K562 (cell line): ENCODE results near the gene SCG3. TPM values are rescaled to one million over a fixed set of nuclear protein-coding genes. Genes with fewer than 3 reads are reported as not detected.

ENCODE experiments used
- ARNT ChIP-seq, 2 experiments: fragments of 450-650 bp; IDR thresholded peaks; 2 replicates each; pipeline ENCODE4 v1.6.1; 2016; ENCODE audit warnings: mild to moderate bottlenecking in 1 of 2
- ATF7 ChIP-seq: fragments of 450-650 bp; IDR thresholded peaks from 2 replicates; pipeline ENCODE4 v1.7.1; 2014; ENCODE audit warnings: mild to moderate bottlenecking, moderate library complexity
- BDP1 ChIP-seq: IDR thresholded peaks from 3 replicates; pipeline ENCODE4 v1.6.1; 2011; ENCODE audit not compliant: insufficient read length, insufficient read depth
- BMI1 ChIP-seq: fragments of 150-350 bp; IDR thresholded peaks from 2 replicates; pipeline ENCODE4 v1.6.1; 2014; ENCODE audit warnings: low read length
- ELF1 ChIP-seq: fragments of 200-800 bp; sonication (Bioruptor generic); IDR thresholded peaks from 2 replicates; pipeline ENCODE4 v1.6.1; 2016; ENCODE audit warnings: missing genetic modification characterization, missing compliant biosample characterization
- EZH2 ChIP-seq: IDR thresholded peaks from 2 replicates; pipeline ENCODE4 v1.6.1; 2012; ENCODE audit warnings: low read depth, mild to moderate bottlenecking, inconsistent platforms, low read length, borderline replicate concordance
- FOSL1 ChIP-seq: fragments of 200-800 bp; sonication (Bioruptor generic); conservative IDR thresholded peaks from 2 replicates; pipeline ENCODE4 v1.6.1; 2016; ENCODE audit warnings: missing genetic modification characterization, missing compliant biosample characterization
- HBP1 ChIP-seq: fragments of 450-650 bp; formaldehyde crosslinking; IDR thresholded peaks from 2 replicates; pipeline ENCODE4 v1.4.0; 2022; ENCODE audit warnings: missing genetic modification characterization
- HMG20A ChIP-seq: fragments of 450-650 bp; formaldehyde crosslinking; conservative IDR thresholded peaks from 2 replicates; pipeline ENCODE4 v1.4.0; 2020; ENCODE audit warnings: mild to moderate bottlenecking, mixed read lengths
- HNRNPLL ChIP-seq: fragments of 200-400 bp; formaldehyde crosslinking; IDR thresholded peaks from 2 replicates; pipeline ENCODE4 v1.6.1; 2017; ENCODE audit warnings: low read length, low read depth, mild to moderate bottlenecking; ENCODE audit not compliant: poor library complexity, severe bottlenecking
- MECOM ChIP-seq: fragments of 250-450 bp; sonication (Bioruptor Pico); IDR thresholded peaks from 2 replicates; pipeline ENCODE4 v1.8.0; 2022; ENCODE audit warnings: inconsistent platforms
- PCBP1 ChIP-seq: fragments of 200-400 bp; formaldehyde crosslinking; IDR thresholded peaks from 2 replicates; pipeline ENCODE4 v1.6.1; 2018; ENCODE audit warnings: mild to moderate bottlenecking, low read depth, low read length; ENCODE audit not compliant: poor library complexity, severe bottlenecking
- PHF20 ChIP-seq: fragments of 450-650 bp; IDR thresholded peaks from 2 replicates; pipeline ENCODE4 v1.6.1; 2018; ENCODE audit not compliant: partially characterized antibody
- PYGO2 ChIP-seq: fragments of 450-650 bp; IDR thresholded peaks from 2 replicates; pipeline ENCODE4 v1.6.1; 2016; ENCODE audit warnings: mild to moderate bottlenecking, missing genetic modification characterization, moderate library complexity, missing compliant biosample characterization
- RBM25 ChIP-seq: fragments of 200-400 bp; formaldehyde crosslinking; IDR thresholded peaks from 2 replicates; pipeline ENCODE4 v1.6.1; 2018; ENCODE audit warnings: low read length, low read depth, moderate library complexity; ENCODE audit not compliant: severe bottlenecking
- SPI1 ChIP-seq: IDR thresholded peaks from 2 replicates; pipeline ENCODE4 v1.6.1; 2011; ENCODE audit warnings: low read depth, low read length, control low read depth, borderline replicate concordance
- TCFL5 ChIP-seq: fragments of 250-450 bp; sonication (Bioruptor Pico); conservative IDR thresholded peaks from 2 replicates; pipeline ENCODE4 v1.6.1; 2021; ENCODE audit warnings: mild to moderate bottlenecking, moderate library complexity, matching md5 sums
- ZBTB8A ChIP-seq: fragments of 450-650 bp; IDR thresholded peaks from 2 replicates; pipeline ENCODE4 v1.6.1; 2018; ENCODE audit warnings: mild to moderate bottlenecking, moderate library complexity; ENCODE audit not compliant: partially characterized antibody
- ZNF57 ChIP-seq: fragments of 450-650 bp; formaldehyde crosslinking; IDR thresholded peaks from 2 replicates; pipeline ENCODE4 v1.4.0; 2020; ENCODE audit warnings: mild to moderate bottlenecking, moderate library complexity
- polyA plus RNA-seq, 8 experiments: library from polyadenylated mRNA; depleted of rRNA in 4 of 8; stranded (reverse) in 5 of 8; unstranded in 3 of 8; fragments of >200 nt; fragmentation: Nextera tagmentation in 2 of 8; fragmentation: Illumina TruSeq in 1 of 8; extraction: Ambion mirVana in 2 of 8; extraction: Trizol in 1 of 8; gene quantifications; 2 replicates each; pipeline versions ENCODE4 v1.2.1 to v1.2.3, GENCODE V29; 2011 to 2014; ENCODE audit warnings: inconsistent platforms in 1 of 8, missing spikeins in 1 of 8
- total RNA-seq, 7 experiments: library from RNA; depleted of rRNA in 6 of 7; stranded (reverse); fragments of >200 nt in 6 of 7; fragmentation: Illumina TruSeq in 2 of 7; extraction: Trizol in 2 of 7; gene quantifications; 2 replicates each; pipeline versions ENCODE4 v1.2.1 to v1.2.3, GENCODE V29; 2011 to 2021; ENCODE audit warnings: low replicate concordance in 1 of 7
- TF ChIP-seq, protein P1 (sequence below): fragments of 450-650 bp; IDR thresholded peaks from 2 replicates; pipeline ENCODE4 v1.6.1; 2016; ENCODE audit warnings: mild to moderate bottlenecking
- TF ChIP-seq, protein P2 (sequence below): fragments of 250-450 bp; sonication (Bioruptor Pico); IDR thresholded peaks from 2 replicates; pipeline ENCODE4 v1.5.0; 2021; ENCODE audit warnings: mild to moderate bottlenecking, borderline replicate concordance
- TF ChIP-seq, protein P3 (sequence below): fragments of 450-650 bp; formaldehyde crosslinking; IDR thresholded peaks from 2 replicates; pipeline ENCODE4 v1.4.0; 2022; ENCODE audit warnings: missing genetic modification characterization

The SCG3 gene
- total and polyA plus RNA-seq, 9 of the 15 experiments (the other 6 are each of a cell fraction or from before 2014, with no cell fraction given), result 13.0 to 43.8 (median 21.0) TPM

DNA sequence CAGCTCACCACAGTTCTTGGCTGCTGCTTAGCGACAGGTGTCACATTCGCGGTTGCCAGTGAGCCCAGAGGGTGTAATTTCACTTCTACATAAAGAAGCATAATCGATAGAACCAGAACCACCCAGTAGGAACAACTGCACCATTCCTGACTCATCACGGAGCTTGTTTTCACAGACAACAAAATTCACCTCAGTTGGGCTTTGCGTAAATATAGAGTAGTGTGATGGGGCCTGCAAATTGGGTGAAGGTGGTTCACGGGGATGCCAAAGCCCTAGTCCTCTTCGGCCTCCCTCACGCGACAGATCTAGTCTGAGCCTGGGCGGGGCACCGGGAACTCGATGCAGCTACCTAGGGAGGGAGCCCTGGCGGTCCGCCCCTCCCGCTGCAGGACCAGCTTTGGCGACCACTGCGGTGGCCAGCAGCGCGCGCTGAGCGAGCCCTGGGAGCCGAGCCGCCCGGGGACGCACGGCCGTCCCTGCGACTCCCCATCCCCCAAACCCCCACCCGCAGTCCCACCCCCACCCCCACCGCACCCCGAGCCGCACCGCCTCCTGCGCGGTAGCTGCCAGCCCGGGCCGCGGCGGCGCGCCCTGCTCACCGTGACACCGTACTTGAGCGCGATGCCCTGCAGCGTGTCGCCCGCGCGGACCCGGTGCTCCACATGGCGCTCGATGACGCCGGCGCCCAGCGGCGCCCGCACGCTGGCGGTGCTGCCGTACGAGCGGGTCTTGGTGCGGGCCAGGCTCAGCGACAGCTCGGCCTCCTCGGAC, 55.6 kb downstream of the SCG3 start (continued):
- TF ChIP-seq, protein P1, sequence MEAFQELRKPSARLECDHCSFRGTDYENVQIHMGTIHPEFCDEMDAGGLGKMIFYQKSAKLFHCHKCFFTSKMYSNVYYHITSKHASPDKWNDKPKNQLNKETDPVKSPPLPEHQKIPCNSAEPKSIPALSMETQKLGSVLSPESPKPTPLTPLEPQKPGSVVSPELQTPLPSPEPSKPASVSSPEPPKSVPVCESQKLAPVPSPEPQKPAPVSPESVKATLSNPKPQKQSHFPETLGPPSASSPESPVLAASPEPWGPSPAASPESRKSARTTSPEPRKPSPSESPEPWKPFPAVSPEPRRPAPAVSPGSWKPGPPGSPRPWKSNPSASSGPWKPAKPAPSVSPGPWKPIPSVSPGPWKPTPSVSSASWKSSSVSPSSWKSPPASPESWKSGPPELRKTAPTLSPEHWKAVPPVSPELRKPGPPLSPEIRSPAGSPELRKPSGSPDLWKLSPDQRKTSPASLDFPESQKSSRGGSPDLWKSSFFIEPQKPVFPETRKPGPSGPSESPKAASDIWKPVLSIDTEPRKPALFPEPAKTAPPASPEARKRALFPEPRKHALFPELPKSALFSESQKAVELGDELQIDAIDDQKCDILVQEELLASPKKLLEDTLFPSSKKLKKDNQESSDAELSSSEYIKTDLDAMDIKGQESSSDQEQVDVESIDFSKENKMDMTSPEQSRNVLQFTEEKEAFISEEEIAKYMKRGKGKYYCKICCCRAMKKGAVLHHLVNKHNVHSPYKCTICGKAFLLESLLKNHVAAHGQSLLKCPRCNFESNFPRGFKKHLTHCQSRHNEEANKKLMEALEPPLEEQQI, result no peak
- TF ChIP-seq PHF20 (no peak), MECOM (CRISPR knock-in tag) (no peak), PYGO2 (no peak), EZH2 (no peak), PCBP1 (no peak), ARNT (IDR thresholded peaks at IDR 0.05) (no peak), RBM25 (no peak), HBP1 (CRISPR knock-in tag) (no peak), HNRNPLL (no peak), SPI1 (no peak), TCFL5 (CRISPR knock-in tag) (no peak), BMI1 (no peak), BDP1 (no peak), ZBTB8A (no peak), HMG20A (CRISPR knock-in tag) (no peak), ATF7 (no peak), FOSL1 (tag) (no peak), ELF1 (tag) (no peak), ZNF57 (CRISPR knock-in tag) (no peak)
- TF ChIP-seq, protein P2, sequence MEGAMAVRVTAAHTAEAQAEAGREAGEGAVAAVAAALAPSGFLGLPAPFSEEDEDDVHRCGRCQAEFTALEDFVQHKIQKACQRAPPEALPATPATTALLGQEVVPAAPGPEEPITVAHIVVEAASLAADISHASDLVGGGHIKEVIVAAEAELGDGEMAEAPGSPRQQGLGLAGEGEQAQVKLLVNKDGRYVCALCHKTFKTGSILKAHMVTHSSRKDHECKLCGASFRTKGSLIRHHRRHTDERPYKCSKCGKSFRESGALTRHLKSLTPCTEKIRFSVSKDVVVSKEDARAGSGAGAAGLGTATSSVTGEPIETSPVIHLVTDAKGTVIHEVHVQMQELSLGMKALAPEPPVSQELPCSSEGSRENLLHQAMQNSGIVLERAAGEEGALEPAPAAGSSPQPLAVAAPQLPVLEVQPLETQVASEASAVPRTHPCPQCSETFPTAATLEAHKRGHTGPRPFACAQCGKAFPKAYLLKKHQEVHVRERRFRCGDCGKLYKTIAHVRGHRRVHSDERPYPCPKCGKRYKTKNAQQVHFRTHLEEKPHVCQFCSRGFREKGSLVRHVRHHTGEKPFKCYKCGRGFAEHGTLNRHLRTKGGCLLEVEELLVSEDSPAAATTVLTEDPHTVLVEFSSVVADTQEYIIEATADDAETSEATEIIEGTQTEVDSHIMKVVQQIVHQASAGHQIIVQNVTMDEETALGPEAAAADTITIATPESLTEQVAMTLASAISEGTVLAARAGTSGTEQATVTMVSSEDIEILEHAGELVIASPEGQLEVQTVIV (CRISPR knock-in tag), result no peak
- TF ChIP-seq, protein P3, sequence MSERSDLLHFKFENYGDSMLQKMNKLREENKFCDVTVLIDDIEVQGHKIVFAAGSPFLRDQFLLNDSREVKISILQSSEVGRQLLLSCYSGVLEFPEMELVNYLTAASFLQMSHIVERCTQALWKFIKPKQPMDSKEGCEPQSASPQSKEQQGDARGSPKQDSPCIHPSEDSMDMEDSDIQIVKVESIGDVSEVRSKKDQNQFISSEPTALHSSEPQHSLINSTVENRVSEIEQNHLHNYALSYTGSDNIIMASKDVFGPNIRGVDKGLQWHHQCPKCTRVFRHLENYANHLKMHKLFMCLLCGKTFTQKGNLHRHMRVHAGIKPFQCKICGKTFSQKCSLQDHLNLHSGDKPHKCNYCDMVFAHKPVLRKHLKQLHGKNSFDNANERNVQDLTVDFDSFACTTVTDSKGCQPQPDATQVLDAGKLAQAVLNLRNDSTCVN (CRISPR knock-in tag), result no peak
